Activated T-cell treated with anti-CD3 and anti-CD28 coated beads, Interleukin-2, amount 50 U/mL, for 24 hours (primary cell): ENCODE measurements around the gene ANP32A.
"Not testable (repeated sequence)": the region's sequence is repeated elsewhere in the genome, so short reads cannot be mapped to it uniquely, and the experiment has no call there.

Source experiments
- DNase-seq: peaks from one replicate; pipeline ENCODE4 v3.0.0-alpha.2; 2020
- H3K27ac Mint-ChIP-seq: 2 replicates; pipeline ENCODE4 v1.8.0; 2020; ENCODE audit warnings: mild to moderate bottlenecking, mixed read lengths
- H3K27me3 Mint-ChIP-seq: 2 replicates; pipeline ENCODE4 v1.8.0; 2020; ENCODE audit warnings: mixed read lengths
- H3K36me3 Mint-ChIP-seq: 2 replicates; pipeline ENCODE4 v1.8.0; 2020; ENCODE audit warnings: low read depth, mixed read lengths
- H3K4me1 Mint-ChIP-seq: 2 replicates; pipeline ENCODE4 v1.8.0; 2020; ENCODE audit warnings: low read depth, mixed read lengths
- H3K4me3 Mint-ChIP-seq: 2 replicates; pipeline ENCODE4 v1.8.0; 2020; ENCODE audit warnings: mild to moderate bottlenecking, moderate library complexity, mixed read lengths
- H3K9me3 Mint-ChIP-seq: 2 replicates; pipeline ENCODE4 v1.8.0; 2020; ENCODE audit warnings: mixed read lengths

Gene ANP32A

GRCh38 chr15:68773036-68773435 is 47.7 kb downstream of the ANP32A start:
- Mint-ChIP-seq H3K27me3 (no peaks in the 10 kb centered on the region), H3K36me3 (peaks cover 13% of the 10 kb centered on the region), H3K4me3 (no peak overlapping the region), H3K4me1 (peaks cover 9% of the 10 kb centered on the region), H3K9me3 (peaks cover 3% of the 10 kb centered on the region), H3K27ac (no peak overlapping the region)
- DNase-seq = no peak

GRCh38 chr15:68770216-68770615 is 50.5 kb downstream of the ANP32A start:
- H3K27ac Mint-ChIP-seq = no peak overlapping the region
- H3K36me3 Mint-ChIP-seq = no peaks in the 10 kb centered on the region
- peaks cover 3% of the 10 kb centered on the region for H3K9me3 Mint-ChIP-seq
- H3K27me3 Mint-ChIP-seq = peaks cover 3% of the 10 kb centered on the region
- H3K4me1 Mint-ChIP-seq = peaks cover 9% of the 10 kb centered on the region
- DNase-seq = no peak
- H3K4me3 Mint-ChIP-seq = no peak overlapping the region

- H3K27ac Mint-ChIP-seq = no peak overlapping the region
- H3K36me3 Mint-ChIP-seq = no peaks in the 10 kb centered on the region
- H3K9me3 Mint-ChIP-seq = peaks cover 3% of the 10 kb centered on the region
- H3K4me3 Mint-ChIP-seq = no peak overlapping the region
- DNase-seq = no peak
- H3K4me1 Mint-ChIP-seq = peaks cover 9% of the 10 kb centered on the region
- peaks cover 6% of the 10 kb centered on the region for H3K27me3 Mint-ChIP-seq
Measured at GRCh38 chr15:68769702-68770101, 51.0 kb downstream of the ANP32A start.

GRCh38 chr15:68768321-68768720 is 52.4 kb downstream of the ANP32A start:
- H3K4me3 Mint-ChIP-seq = no peak overlapping the region
- H3K4me1 Mint-ChIP-seq = peaks cover 6% of the 10 kb centered on the region
- no peaks in the 10 kb centered on the region for H3K36me3 Mint-ChIP-seq
- H3K27ac Mint-ChIP-seq = no peak overlapping the region
- H3K9me3 Mint-ChIP-seq = no peaks in the 10 kb centered on the region
- DNase-seq = no peak
- peaks cover 6% of the 10 kb centered on the region for H3K27me3 Mint-ChIP-seq

GRCh38 chr15:68767833-68768232 is 52.9 kb downstream of the ANP32A start:
- Mint-ChIP-seq H3K27ac (no peak overlapping the region), H3K36me3 (no peaks in the 10 kb centered on the region), H3K4me3 (no peak overlapping the region), H3K4me1 (peaks cover 6% of the 10 kb centered on the region), H3K9me3 (no peaks in the 10 kb centered on the region), H3K27me3 (peaks cover 8% of the 10 kb centered on the region)
- no peak for DNase-seq

GRCh38 chr15:68765602-68766368 is 54.9 kb downstream of the ANP32A start:
- peaks cover 8% of the 10 kb centered on the region for H3K27me3 Mint-ChIP-seq
- H3K36me3 Mint-ChIP-seq = no peaks in the 10 kb centered on the region
- no peak overlapping the region for H3K4me3 Mint-ChIP-seq
- H3K9me3 Mint-ChIP-seq = no peaks in the 10 kb centered on the region
- no peak for DNase-seq
- H3K27ac Mint-ChIP-seq = no peak overlapping the region
- peaks cover 6% of the 10 kb centered on the region for H3K4me1 Mint-ChIP-seq

GRCh38 chr15:68764090-68764489 is 56.6 kb downstream of the ANP32A start:
- H3K27ac Mint-ChIP-seq = no peak overlapping the region
- no peaks in the 10 kb centered on the region for H3K9me3 Mint-ChIP-seq
- H3K36me3 Mint-ChIP-seq = no peaks in the 10 kb centered on the region
- peaks cover 8% of the 10 kb centered on the region for H3K27me3 Mint-ChIP-seq
- H3K4me1 Mint-ChIP-seq = peaks cover 6% of the 10 kb centered on the region
- no peak for DNase-seq
- H3K4me3 Mint-ChIP-seq = no peak overlapping the region

GRCh38 chr15:68763063-68763462 is 57.6 kb downstream of the ANP32A start:
- DNase-seq = no peak
- Mint-ChIP-seq H3K9me3 (no peaks in the 10 kb centered on the region), H3K4me1 (no peaks in the 10 kb centered on the region), H3K27ac (no peak overlapping the region), H3K27me3 (peaks cover 8% of the 10 kb centered on the region), H3K4me3 (no peak overlapping the region), H3K36me3 (no peaks in the 10 kb centered on the region)

- H3K36me3 Mint-ChIP-seq, H3K27ac Mint-ChIP-seq, DNase-seq, H3K9me3 Mint-ChIP-seq, H3K4me1 Mint-ChIP-seq, H3K4me3 Mint-ChIP-seq: not testable (repeated sequence)
- H3K27me3 Mint-ChIP-seq = peaks cover 14% of the 10 kb centered on the region
Measured at GRCh38 chr15:68759982-68760579, 60.6 kb downstream of the ANP32A start.

- Mint-ChIP-seq H3K4me1 (peaks cover 9% of the 10 kb centered on the region), H3K36me3 (no peaks in the 10 kb centered on the region), H3K4me3 (no peak overlapping the region), H3K9me3 (no peaks in the 10 kb centered on the region), H3K27me3 (peaks cover 10% of the 10 kb centered on the region), H3K27ac (no peak overlapping the region)
- DNase-seq = no peak
Measured at GRCh38 chr15:68755731-68756130, 65.0 kb downstream of the ANP32A start.

- no peaks in the 10 kb centered on the region for H3K36me3 Mint-ChIP-seq
- H3K27me3 Mint-ChIP-seq = peaks cover 10% of the 10 kb centered on the region
- peaks cover 9% of the 10 kb centered on the region for H3K4me1 Mint-ChIP-seq
- no peaks in the 10 kb centered on the region for H3K9me3 Mint-ChIP-seq
- no peak for DNase-seq
- H3K4me3 Mint-ChIP-seq = no peak overlapping the region
- H3K27ac Mint-ChIP-seq = no peak overlapping the region
Measured at GRCh38 chr15:68751622-68752021, 69.1 kb downstream of the ANP32A start.

- Mint-ChIP-seq H3K36me3 (no peaks in the 10 kb centered on the region), H3K27ac (no peak overlapping the region), H3K9me3 (no peaks in the 10 kb centered on the region), H3K27me3 (no peaks in the 10 kb centered on the region), H3K4me1 (peaks cover 5% of the 10 kb centered on the region), H3K4me3 (no peak overlapping the region)
- DNase-seq = no peak
Measured at GRCh38 chr15:68749793-68750192, 70.9 kb downstream of the ANP32A start.

GRCh38 chr15:68749365-68749764 is 71.3 kb downstream of the ANP32A start:
- DNase-seq = no peak
- no peak overlapping the region for H3K4me3 Mint-ChIP-seq
- no peaks in the 10 kb centered on the region for H3K36me3 Mint-ChIP-seq
- peaks cover 2% of the 10 kb centered on the region for H3K4me1 Mint-ChIP-seq
- H3K9me3 Mint-ChIP-seq = no peaks in the 10 kb centered on the region
- no peaks in the 10 kb centered on the region for H3K27me3 Mint-ChIP-seq
- H3K27ac Mint-ChIP-seq = no peak overlapping the region

- Mint-ChIP-seq H3K9me3 (no peaks in the 10 kb centered on the region), H3K27ac (no peak overlapping the region), H3K36me3 (no peaks in the 10 kb centered on the region), H3K27me3 (peaks cover 4% of the 10 kb centered on the region), H3K4me3 (no peak overlapping the region), H3K4me1 (no peaks in the 10 kb centered on the region)
- DNase-seq = no peak
Measured at GRCh38 chr15:68743256-68743655, 77.4 kb downstream of the ANP32A start.

- H3K4me3 Mint-ChIP-seq = no peak overlapping the region
- peaks cover 4% of the 10 kb centered on the region for H3K27me3 Mint-ChIP-seq
- no peak overlapping the region for H3K27ac Mint-ChIP-seq
- H3K9me3 Mint-ChIP-seq = no peaks in the 10 kb centered on the region
- no peak for DNase-seq
- no peaks in the 10 kb centered on the region for H3K36me3 Mint-ChIP-seq
- no peaks in the 10 kb centered on the region for H3K4me1 Mint-ChIP-seq
Measured at GRCh38 chr15:68739390-68740080, 81.2 kb downstream of the ANP32A start.
